NCI-H187 treated with DMSO at 0.1 percent for 48 hours (cell line): Measurements from ENCODE around the gene SUPT4H1.

ENCODE experiments used
- DNase-seq: peaks from one replicate; lab custom pipeline; 2025; lab: John Stamatoyannopoulos, UW

SUPT4H1 gene

GRCh38 chr17:58303971-58304749, 47.8 kb downstream of the SUPT4H1 start:
- peak; percentile 16 for DNase-seq

GRCh38 chr17:58302919-58303585, 48.9 kb downstream of the SUPT4H1 start:
- no peak for DNase-seq

GRCh38 chr17:58302171-58302918, 49.7 kb downstream of the SUPT4H1 start:
- no peak for DNase-seq

- DNase-seq, result no peak
Observed at GRCh38 chr17:58301504-58302150, 50.4 kb downstream of the SUPT4H1 start.

- no peak for DNase-seq
Observed at GRCh38 chr17:58300336-58300735, 51.7 kb downstream of the SUPT4H1 start.
